Measurements from ENCODE around the gene USP25. TPM values are rescaled to one million over a fixed set of nuclear protein-coding genes. Genes with fewer than 3 reads are reported as not detected.

USP25 gene
- polyA plus RNA-seq, 1 donor, result 46.5 TPM

GRCh38 chr21:15763359-15763758 lies 33.6 kb downstream of the USP25 start:
- DNase-seq, result no peak

GRCh38 chr21:15764878-15765277 lies 35.1 kb downstream of the USP25 start:
- DNase-seq, result no peak

GRCh38 chr21:15766952-15767603 lies 37.3 kb downstream of the USP25 start:
- no peak for DNase-seq

GRCh38 chr21:15768045-15768601 lies 38.3 kb downstream of the USP25 start:
- no peak for DNase-seq

- DNase-seq, result no peak
Observed at GRCh38 chr21:15768853-15769252, 39.1 kb downstream of the USP25 start.

GRCh38 chr21:15771311-15771710 lies 41.5 kb downstream of the USP25 start:
- DNase-seq, result no peak

- no peak for DNase-seq
Observed at GRCh38 chr21:15772654-15773053, 42.9 kb downstream of the USP25 start.

GRCh38 chr21:15774590-15774989 lies 44.8 kb downstream of the USP25 start:
- no peak for DNase-seq

- no peak for DNase-seq
Observed at GRCh38 chr21:15775291-15775690, 45.5 kb downstream of the USP25 start.

GRCh38 chr21:15775981-15776380 lies 46.2 kb downstream of the USP25 start:
- DNase-seq, result no peak

- DNase-seq, result no peak
Observed at GRCh38 chr21:15776818-15777217, 47.0 kb downstream of the USP25 start.

GRCh38 chr21:15781986-15782385 lies 52.2 kb downstream of the USP25 start:
- no peak for DNase-seq

- no peak for DNase-seq
Observed at GRCh38 chr21:15788847-15789523, 59.2 kb downstream of the USP25 start.

GRCh38 chr21:15793109-15793508 lies 63.3 kb downstream of the USP25 start:
- DNase-seq, result no peak

- no peak for DNase-seq
Observed at GRCh38 chr21:15793550-15794235, 63.9 kb downstream of the USP25 start.

- no peak for DNase-seq
Observed at GRCh38 chr21:15794277-15794912, 64.6 kb downstream of the USP25 start.

GRCh38 chr21:15795533-15795932 lies 65.8 kb downstream of the USP25 start:
- DNase-seq, result no peak

GRCh38 chr21:15797577-15798363 lies 68.0 kb downstream of the USP25 start:
- no peak for DNase-seq

GRCh38 chr21:15801352-15801863 lies 71.6 kb downstream of the USP25 start:
- DNase-seq, result no peak

- no peak for DNase-seq
Observed at GRCh38 chr21:15804247-15805005, 74.6 kb downstream of the USP25 start.

- DNase-seq, result no peak
Observed at GRCh38 chr21:15809065-15809464, 79.3 kb downstream of the USP25 start.

All from hindlimb muscle (tissue), 1 donor.